Lower leg skin (tissue), 3 donors: ENCODE measurements around the gene CDC26.

Source experiments
- POLR2A ChIP-seq, 2 donors: fragments of 450-650 bp; IDR thresholded peaks; one replicate each; pipeline ENCODE4 v1.6.1; 2016 to 2017; ENCODE audit warnings: antibody characterized with exemption in 2 of 2, mild to moderate bottlenecking in 1 of 2, moderate library complexity in 1 of 2
- TF ChIP-seq, protein P1 (sequence below), 3 donors: fragments of 450-650 bp; IDR thresholded peaks; one replicate each; pipeline ENCODE4 v1.5.1; 2016; ENCODE audit warnings: antibody characterized with exemption in 3 of 3, mild to moderate bottlenecking in 3 of 3, moderate library complexity in 2 of 3

DNA sequence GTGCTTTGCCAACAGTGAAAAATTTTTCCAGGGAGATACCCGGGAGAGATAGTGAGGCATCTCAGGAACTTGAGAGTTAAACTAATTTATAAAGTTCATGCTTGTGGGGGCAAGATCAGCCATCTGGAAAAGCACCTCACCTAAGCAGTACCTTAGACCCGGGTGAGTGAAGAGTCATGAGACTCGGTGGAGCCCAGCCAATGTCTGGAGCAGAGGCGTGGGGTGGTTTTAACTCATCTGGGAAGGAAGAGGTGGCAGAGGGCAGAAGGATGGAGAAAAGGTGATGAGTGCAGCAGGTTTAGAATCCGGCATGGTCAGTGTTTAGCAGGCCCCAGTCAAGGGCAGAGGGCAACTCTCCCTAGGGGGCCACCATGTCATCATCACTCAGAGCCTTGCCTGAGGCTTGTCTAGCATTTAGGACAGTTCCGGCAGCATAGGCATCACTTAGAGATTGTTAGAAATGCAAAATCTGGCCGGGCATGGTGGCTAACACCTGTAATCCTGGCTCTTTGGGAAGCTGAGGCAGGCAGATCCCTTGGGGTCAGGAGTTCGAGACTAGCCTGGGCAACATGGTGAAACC, 32.1 kb upstream of the CDC26 start:
- TF ChIP-seq, protein P1, sequence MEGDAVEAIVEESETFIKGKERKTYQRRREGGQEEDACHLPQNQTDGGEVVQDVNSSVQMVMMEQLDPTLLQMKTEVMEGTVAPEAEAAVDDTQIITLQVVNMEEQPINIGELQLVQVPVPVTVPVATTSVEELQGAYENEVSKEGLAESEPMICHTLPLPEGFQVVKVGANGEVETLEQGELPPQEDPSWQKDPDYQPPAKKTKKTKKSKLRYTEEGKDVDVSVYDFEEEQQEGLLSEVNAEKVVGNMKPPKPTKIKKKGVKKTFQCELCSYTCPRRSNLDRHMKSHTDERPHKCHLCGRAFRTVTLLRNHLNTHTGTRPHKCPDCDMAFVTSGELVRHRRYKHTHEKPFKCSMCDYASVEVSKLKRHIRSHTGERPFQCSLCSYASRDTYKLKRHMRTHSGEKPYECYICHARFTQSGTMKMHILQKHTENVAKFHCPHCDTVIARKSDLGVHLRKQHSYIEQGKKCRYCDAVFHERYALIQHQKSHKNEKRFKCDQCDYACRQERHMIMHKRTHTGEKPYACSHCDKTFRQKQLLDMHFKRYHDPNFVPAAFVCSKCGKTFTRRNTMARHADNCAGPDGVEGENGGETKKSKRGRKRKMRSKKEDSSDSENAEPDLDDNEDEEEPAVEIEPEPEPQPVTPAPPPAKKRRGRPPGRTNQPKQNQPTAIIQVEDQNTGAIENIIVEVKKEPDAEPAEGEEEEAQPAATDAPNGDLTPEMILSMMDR (IDR thresholded peaks at IDR 0.05), result no peak
- no peak for TF ChIP-seq POLR2A (IDR thresholded peaks at IDR 0.05)
